Keratinocyte (primary cell): Measurements from ENCODE around the gene ZNF365.

ENCODE experiments used
- CTCF ChIP-seq, 3 experiments: IDR thresholded peaks in 1 of 3; conservative IDR thresholded peaks in 1 of 3; optimal IDR thresholded peaks in 1 of 3; 2 replicates in 2 of 3; 3 replicates in 1 of 3; pipeline versions ENCODE3 to v1.5.1; 2011; ENCODE audit warnings: low read length in 3 of 3, mild to moderate bottlenecking in 3 of 3, moderate library complexity in 2 of 3, control low read depth in 1 of 3, inconsistent platforms in 1 of 3; ENCODE audit not compliant: insufficient read depth in 2 of 3; ENCODE audit errors: extremely low read depth in 1 of 3
- EZH2 ChIP-seq: IDR thresholded peaks from one replicate; pipeline ENCODE4 v1.6.1; 2012; ENCODE audit warnings: inconsistent platforms, mild to moderate bottlenecking, low read length, moderate library complexity

- no peak for TF ChIP-seq CTCF (optimal IDR thresholded peaks at IDR 0.05 in 1 of 3, IDR thresholded peaks at IDR 0.05 in 1 of 3, conservative IDR thresholded peaks at IDR 0.05 in 1 of 3; ENCODE audit: extremely low read depth in 1 of 3, insufficient read depth in 2 of 3, low read length in 3 of 3)
- TF ChIP-seq EZH2: no peak
These were observed 77.4 kb downstream of the ZNF365 start for GRCh38 chr10:62451611-62451975.
